Measurements from ENCODE around the gene C22orf31. TPM values are rescaled to one million over a fixed set of nuclear protein-coding genes. Genes with fewer than 3 reads are reported as not detected.
A peak's percentile ranks its signal among the peaks of the same experiment; 100 is the strongest.

C22orf31 gene
- total RNA-seq, 1 experiment from 2014 or later, result not detected

- H3K4me3 Mint-ChIP-seq, result no peak overlapping the region
- Histone ChIP-seq H3T11ph (ENCODE audit: low read length) (no peak overlapping the region), H2AK5ac (ENCODE audit: insufficient read length, low read length) (no peak overlapping the region), H3K18ac (ENCODE audit: insufficient read length, low read depth, low read length) (no peak overlapping the region), H2BK12ac (ENCODE audit: insufficient read length, low read depth, low read length) (no peak overlapping the region), H2BK15ac (ENCODE audit: low read depth, low read length) (no peak overlapping the region), H3K79me1 (ENCODE audit: insufficient read depth, low read depth, low read length, poor library complexity, severe bottlenecking) (no peaks in the 10 kb centered on the region), H3K9ac (ENCODE audit: extremely low read depth, insufficient read length, low read length) (no peak overlapping the region), H4K8ac (replicated peaks; ENCODE audit: insufficient read length, low read depth, low read length) (no peak overlapping the region), H3K27ac (ENCODE audit: insufficient read length, low read depth, low read length) (no peak overlapping the region), H3K14ac (ENCODE audit: insufficient read depth, low read length) (no peak overlapping the region), H4K20me1 (ENCODE audit: control insufficient read depth, insufficient read depth, insufficient read length) (no peaks in the 10 kb centered on the region), H3K27me3 (ENCODE audit: insufficient read depth, low read length) (no peaks in the 10 kb centered on the region), H3K9me3 (ENCODE audit: control insufficient read depth, low read depth, low read length) (no peaks in the 10 kb centered on the region), H3K4me2 (ENCODE audit: insufficient read depth, insufficient read length, low read length) (no peak overlapping the region), H3K23me2 (ENCODE audit: insufficient read length, low read depth, low read length, poor library complexity, severe bottlenecking) (no peaks in the 10 kb centered on the region), H3K23ac (ENCODE audit: insufficient read length, low read depth, low read length) (no peak overlapping the region), H3K79me2 (ENCODE audit: insufficient read depth, low read length) (no peaks in the 10 kb centered on the region), H2BK120ac (ENCODE audit: low read depth, low read length, poor library complexity, severe bottlenecking) (no peak overlapping the region), H2AFZ (ENCODE audit: low read length) (no peak overlapping the region), H3K4ac (ENCODE audit: low read depth, low read length) (no peak overlapping the region), H2BK5ac (ENCODE audit: insufficient read length, low read length) (no peak overlapping the region), H2BK20ac (ENCODE audit: low read depth, low read length, poor library complexity, severe bottlenecking) (no peak overlapping the region), H4K5ac (ENCODE audit: insufficient read length, low read depth, low read length) (no peak overlapping the region), H3K4me1 (ENCODE audit: insufficient read depth, low read length) (no peaks in the 10 kb centered on the region), H3K56ac (ENCODE audit: insufficient read length, low read depth, low read length) (no peak overlapping the region), H4K91ac (ENCODE audit: insufficient read length, low read depth, low read length) (no peak overlapping the region)
- peaks cover 20 to 67% (median 61%) of the 10 kb centered on the region in 3 experiments; a peak in 6 of 7 replicates for H3K36me3 Mint-ChIP-seq (ENCODE audit: insufficient read depth in 1 of 3, low read depth in 3 of 3)
- no CpG with 5 or more reads among the region's 13 CpGs for WGBS (ENCODE audit: extremely low coverage, insufficient read length, low lambda C conversion rate)
- H3K9me3 Mint-ChIP-seq, result no peaks in the 10 kb centered on the region
- peak overlapping the region in 1 of 3 experiments; percentile 70; a peak in 2 of 7 replicates for H3K27ac Mint-ChIP-seq
- DNase-seq, result no peak
- peaks cover 1% of the 10 kb centered on the region; the same call in 1 of the 2 replicates for H3K27me3 Mint-ChIP-seq (ENCODE audit: low read depth)
- H3K4me1 Mint-ChIP-seq, result peaks cover 6 to 9% of the 10 kb centered on the region in 2 experiments; a peak in 3 of 4 replicates
- no peak for TF ChIP-seq CTCF (conservative IDR thresholded peaks at IDR 0.05)
Measured at GRCh38 chr22:29044657-29045176, 16.9 kb downstream of the C22orf31 start.

Data from H9 (cell line).